ENCODE measurements around the gene NF1.

Gene NF1

GRCh38 chr17:31299624-31300023 lies 204.8 kb downstream of the NF1 start:
- DNase-seq, result no peak

DNA sequence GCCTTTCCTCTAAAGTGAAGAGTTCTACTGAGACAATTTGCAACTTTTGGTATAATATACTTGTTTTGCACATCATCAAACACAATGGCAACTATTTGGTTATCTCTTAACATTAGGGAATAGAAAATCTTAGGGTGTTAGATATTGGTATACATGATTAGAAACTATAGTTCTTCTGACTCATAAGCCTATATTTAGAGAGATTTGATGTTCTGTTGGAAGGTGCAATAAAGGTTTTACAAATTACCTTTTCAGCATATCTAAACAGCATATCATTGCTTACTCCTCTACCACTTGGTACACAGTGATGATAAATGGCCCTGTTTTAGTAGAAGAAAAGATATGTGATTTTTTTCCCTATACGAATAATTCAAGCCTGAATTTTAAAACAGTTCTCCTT lies 212.9 kb downstream of the NF1 start:
- no peak for DNase-seq

GRCh38 chr17:31308372-31309334 lies 213.9 kb downstream of the NF1 start:
- no peak for DNase-seq

- no peak for DNase-seq
Measured at GRCh38 chr17:31309556-31309955, 214.8 kb downstream of the NF1 start.

GRCh38 chr17:31310260-31310659 lies 215.5 kb downstream of the NF1 start:
- no peak for DNase-seq

DNA sequence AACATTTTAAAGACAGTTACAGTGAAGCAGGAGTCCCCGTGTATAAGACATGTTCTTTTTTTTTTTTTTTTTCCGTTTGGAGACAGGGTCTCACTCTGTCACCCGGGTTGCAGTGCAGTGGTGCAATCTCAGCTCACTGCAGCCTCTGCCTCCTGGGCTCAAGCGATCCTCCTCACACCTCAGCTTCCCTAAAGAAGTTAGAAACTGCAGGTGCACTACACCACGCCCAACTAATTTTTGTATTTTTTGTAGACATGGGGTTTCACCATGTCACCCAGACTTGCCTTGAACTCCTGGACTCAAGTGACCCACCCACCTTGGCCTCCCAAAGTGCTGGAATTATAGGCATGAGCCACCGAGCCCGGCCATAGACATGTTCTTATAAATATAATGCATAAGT lies 216.1 kb downstream of the NF1 start:
- DNase-seq, result no peak

- no peak for DNase-seq
Measured at GRCh38 chr17:31311526-31311925, 216.7 kb downstream of the NF1 start.

DNA sequence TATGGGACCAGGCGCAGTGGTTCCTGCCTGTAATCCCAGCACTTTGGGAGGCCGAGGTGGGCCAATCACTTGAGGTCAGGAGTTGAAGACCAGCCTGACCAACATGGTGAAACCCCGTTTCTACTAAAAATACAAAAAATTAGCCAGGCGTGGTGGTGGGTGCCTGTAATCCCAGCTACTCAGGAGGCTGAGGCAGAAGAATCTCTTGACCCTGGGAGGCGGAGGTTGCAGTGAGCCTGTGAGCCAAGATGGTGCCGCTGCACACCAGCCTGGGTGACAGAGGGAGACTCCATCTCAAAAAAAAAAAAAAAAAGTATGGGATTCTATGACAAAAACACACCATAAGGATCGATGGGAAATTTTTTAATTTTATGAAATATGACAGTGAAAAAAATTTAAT lies 217.4 kb downstream of the NF1 start:
- DNase-seq, result peak; percentile 29

- DNase-seq, result no peak
Measured at GRCh38 chr17:31313982-31314781, 219.4 kb downstream of the NF1 start, which contains the start of gene EVI2B. EVI2B (minus strand) TSS chr17:31314054; CDS start chr17:31305609, 8,445 bp downstream.

DNA sequence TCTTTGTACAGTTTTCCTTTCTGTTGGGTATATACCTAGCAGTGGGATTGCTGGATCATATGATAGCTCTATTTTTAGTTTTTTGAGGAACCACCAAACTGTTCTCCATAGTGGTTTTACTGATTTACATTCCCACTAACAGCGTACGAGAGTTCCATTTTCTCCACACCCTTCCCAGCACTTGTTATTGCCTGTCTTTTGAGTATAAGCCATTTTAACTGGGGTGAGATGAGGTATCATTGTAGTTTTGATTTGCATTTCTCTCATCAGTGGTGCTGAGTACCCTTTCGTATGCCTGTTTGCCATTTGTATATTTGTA lies 220.0 kb downstream of the NF1 start:
- DNase-seq, result no peak

GRCh38 chr17:31318298-31318801 lies 223.6 kb downstream of the NF1 start:
- DNase-seq, result no peak

GRCh38 chr17:31318851-31319661 lies 224.3 kb downstream of the NF1 start:
- DNase-seq, result no peak

- no peak for DNase-seq
Measured at GRCh38 chr17:31320241-31320640, 225.5 kb downstream of the NF1 start.

- DNase-seq, result no peak
Measured at GRCh38 chr17:31320791-31321190, 226.0 kb downstream of the NF1 start.

DNA sequence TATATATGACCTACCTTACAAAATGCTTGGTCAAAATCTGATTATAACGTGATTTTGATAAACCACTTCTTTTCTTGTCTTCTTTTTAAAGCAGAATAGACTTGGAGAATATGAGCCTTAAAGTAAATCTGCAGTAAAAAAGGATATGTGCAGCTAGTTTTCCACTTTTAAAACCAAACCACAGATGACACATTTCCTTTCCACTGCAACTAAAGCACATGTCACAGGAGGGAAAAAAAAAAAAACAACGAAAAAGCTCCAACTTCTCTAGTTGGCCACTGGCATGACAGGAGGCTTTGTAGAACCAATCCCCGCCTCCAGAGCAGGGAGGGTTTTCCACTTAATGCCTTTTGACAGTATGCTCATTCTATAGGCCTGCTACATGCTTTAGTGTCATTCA lies 226.7 kb downstream of the NF1 start, which contains the start of gene EVI2A:
TSS of gene EVI2A (minus strand) at position 142 of the 400 bp plus-strand sequence. CDS start 2,609 bp downstream, outside the sequence.
- peak; percentile 57 for DNase-seq

DNA sequence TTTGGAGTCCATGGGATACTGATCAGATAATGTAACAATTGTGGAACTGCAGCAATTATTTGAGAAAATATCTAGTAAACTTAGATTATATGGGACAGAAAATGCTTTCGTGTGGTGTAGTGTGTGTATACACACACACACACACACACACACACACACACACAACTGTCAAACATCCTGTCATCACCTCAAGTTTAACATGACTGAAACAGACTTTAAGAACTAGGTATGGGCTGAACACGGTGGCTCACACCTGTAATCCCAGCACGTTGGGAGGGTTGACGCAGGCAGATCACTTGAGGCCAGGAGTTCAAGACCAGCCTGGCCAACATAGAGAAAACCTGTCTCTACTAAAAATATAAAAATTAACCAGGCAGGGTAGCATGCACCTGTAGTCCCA lies 227.2 kb downstream of the NF1 start:
- no peak for DNase-seq

DNA sequence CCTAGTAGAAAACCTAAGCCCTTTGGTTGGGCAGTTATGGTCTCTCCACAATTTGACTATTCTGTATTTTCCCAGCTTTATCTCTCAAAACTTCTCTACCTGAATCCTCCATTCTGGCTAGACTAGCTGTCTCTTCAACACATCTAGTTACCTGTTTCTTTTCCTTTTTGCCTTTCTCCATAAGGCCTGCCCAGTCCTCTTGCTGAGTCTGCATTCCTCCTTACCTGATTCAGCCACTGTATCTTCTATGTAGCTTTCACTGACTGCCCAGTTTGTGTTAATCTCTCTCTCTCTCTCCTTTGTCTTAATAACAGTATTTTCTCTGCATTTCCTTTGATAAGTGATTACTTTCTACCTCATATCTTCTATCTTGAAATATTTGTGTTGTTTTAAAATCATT lies 228.8 kb downstream of the NF1 start:
- DNase-seq, result no peak

DNA sequence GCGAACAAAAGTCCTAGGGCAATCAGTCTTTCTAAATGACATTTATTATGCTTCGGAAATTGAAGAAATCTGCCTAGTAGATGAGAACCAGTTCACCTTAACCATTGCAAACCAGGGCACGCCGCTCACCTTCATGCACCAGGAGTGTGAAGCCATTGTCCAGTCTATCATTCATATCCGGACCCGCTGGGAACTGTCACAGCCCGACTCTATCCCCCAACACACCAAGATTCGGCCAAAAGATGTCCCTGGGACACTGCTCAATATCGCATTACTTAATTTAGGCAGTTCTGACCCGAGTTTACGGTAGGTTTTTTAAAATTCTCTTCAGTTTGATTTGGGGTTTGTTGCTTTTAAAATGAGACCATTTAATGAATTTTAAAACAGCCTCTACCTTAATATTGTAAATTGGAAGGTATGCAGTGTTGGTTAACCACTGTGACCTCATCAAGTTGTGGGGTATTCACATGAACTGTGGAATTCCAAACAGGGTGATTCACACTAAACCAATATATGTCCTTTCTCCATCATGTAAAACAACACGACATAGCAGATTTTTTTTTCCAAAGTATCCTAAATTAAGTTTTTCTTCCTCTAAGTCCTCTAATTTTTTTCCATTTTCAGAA lies 232.9 kb downstream of the NF1 start:
- no peak for DNase-seq

- DNase-seq, result no peak
Measured at GRCh38 chr17:31328160-31328535, 233.4 kb downstream of the NF1 start.

DNA sequence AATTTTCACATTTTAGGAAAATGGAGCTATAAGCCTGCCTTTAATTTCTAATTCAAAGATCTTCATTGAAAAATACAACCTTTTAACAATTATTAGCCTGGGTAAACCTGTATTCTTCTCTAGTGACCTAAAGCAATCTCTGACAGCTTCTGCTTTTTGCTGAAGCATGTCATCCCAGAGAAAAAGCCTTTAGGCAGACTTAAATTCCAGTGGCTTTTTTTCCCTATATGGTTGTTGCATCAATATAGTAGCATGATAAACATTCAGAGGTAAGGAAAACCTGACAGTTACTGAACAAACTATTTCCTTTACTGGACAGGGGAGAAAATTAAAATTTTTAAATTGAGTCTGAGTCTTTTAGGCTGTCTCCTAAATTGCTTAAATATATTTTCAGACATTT lies 234.4 kb downstream of the NF1 start:
- no peak for DNase-seq

GRCh38 chr17:31339906-31340661 lies 245.3 kb downstream of the NF1 start:
- DNase-seq, result no peak
